Ammon's horn (tissue), 1 donor: ENCODE results near the gene JMJD1C.
A peak's percentile ranks its signal among the peaks of the same experiment; 100 is the strongest.

Experiments used
- DNase-seq: peaks from one replicate; pipeline ENCODE4 v3.0.0-alpha.2; 2016; ENCODE audit warnings: low spot score

JMJD1C gene

GRCh38 chr10:63481815-63482421 lies 16.1 kb upstream of the JMJD1C start:
- no peak for DNase-seq

DNA sequence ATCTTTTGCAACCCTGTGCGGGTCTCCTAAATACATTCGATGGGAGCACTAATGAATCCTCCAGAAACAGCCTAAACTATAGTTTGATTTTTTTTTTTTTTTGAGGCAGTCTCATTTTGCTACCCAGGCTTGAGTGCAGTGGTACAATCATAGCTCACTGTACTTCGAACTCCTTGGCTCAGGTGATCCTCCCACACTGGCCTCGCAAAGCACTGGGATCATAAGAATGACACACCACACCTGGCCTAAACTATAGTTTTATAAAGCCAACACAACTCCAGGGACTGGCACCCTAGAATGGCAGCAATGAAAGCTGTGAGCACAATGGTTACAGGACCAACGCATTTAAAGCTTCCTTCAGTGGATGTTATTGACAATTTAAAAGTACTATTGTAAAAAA lies 14.5 kb upstream of the JMJD1C start:
- no peak for DNase-seq

DNA sequence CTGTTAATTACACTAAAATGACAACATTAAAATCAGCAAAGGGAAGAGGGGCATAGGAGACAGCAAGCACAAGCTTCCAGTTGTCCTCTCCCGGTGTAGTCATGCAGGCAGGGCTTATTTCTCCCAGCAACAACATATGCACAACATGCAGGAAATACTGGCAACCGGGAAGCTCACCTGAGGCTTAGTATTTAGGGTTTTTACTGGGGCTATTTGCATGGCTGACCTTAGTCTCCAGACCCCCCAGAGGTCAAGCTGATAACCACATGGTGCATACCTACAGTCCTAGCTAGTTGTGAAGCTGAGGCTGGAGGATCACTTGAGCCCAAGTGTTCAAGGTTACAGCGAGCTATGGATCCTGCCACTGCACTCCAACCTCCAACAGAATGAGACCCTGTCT lies 12.8 kb upstream of the JMJD1C start:
- no peak for DNase-seq

GRCh38 chr10:63477927-63478326 lies 12.2 kb upstream of the JMJD1C start:
- DNase-seq = no peak

GRCh38 chr10:63474488-63474887 lies 8.7 kb upstream of the JMJD1C start:
- no peak for DNase-seq

DNA sequence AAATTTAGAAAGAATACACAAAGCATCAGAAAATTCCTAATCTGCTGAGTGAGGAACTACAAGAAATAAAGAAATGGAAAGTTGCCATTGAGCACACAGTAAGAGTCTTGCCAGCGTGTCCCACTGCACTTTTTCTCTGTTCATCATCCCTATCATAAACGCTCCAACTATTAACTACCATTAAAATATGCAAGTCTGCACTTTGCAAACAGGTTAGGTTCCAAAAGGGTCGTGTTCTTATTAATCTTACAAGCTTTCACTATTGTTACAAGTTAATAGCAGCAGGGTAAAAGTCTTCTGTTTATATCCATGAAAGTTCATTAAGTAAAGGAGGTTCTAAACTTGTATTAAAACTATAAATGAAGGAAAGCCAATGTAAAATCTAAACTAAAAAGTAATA lies 5.2 kb upstream of the JMJD1C start:
- DNase-seq = no peak

GRCh38 chr10:63468947-63469346 lies 3.2 kb upstream of the JMJD1C start:
- no peak for DNase-seq

GRCh38 chr10:63467841-63468240 lies 2.1 kb upstream of the JMJD1C start:
- DNase-seq = no peak

- peak; percentile 80 for DNase-seq
These were observed 563 bp upstream of the JMJD1C start for GRCh38 chr10:63466144-63466935.

DNA sequence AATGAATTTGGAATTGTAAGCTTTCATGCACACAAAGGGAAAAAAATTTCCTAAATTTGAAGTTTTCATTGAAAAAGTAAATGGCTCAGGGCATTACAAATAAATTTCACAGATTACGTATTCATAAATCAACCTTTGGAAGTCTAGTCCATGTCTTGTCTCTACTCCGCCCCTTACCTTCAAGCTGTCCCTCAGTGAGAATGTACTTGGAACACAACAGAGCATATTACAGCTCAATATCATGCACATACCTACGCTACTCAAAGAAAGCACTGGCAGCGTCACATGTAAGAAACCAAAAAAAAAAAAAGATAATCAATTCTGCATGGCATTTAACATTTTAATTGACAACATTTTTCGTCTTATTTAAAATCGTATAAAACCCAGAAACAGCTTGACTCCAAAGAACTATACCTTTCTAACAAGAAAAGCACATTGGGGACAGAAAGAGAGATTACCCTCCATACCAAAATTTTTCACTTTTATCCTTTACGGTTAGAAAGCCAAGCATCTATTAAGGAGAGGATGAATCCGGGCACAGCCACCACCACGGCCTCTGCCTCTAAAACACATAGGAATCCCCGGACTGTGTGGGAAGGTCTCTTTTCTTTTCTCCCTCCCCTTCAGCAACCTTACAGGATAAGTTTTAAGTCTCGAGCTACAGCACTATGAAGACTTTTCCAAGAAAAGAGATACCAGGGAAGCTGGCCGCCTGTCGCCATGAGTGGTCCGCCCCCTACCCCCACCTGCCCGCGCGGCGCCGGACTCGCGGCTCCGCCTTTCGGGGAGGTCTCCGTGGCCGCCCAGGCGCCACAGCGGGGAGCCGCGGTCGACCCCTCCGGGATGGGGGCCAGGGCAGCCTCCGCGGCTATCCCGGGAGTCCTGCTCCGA lies 1.1 kb downstream of the JMJD1C start:
- DNase-seq = no peak

DNA sequence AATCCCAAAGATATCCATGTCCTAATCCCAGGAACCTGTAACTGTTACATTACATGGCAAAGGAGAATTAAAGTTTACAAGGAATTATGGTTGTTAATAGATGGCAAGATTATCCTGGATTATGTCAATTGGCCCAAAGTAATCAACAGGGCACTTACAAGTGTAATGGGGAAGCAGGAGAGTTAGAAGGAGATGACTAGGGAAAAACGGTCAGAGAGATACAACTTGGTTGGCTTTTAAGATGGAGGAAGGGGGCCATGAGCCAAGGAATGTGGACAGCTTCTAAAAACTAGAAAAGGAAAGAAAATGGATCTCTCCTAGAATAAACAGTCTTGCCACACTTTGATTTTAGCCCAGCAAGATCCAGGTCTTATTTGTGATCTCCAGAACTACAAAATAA lies 3.3 kb downstream of the JMJD1C start:
- DNase-seq = no peak

DNA sequence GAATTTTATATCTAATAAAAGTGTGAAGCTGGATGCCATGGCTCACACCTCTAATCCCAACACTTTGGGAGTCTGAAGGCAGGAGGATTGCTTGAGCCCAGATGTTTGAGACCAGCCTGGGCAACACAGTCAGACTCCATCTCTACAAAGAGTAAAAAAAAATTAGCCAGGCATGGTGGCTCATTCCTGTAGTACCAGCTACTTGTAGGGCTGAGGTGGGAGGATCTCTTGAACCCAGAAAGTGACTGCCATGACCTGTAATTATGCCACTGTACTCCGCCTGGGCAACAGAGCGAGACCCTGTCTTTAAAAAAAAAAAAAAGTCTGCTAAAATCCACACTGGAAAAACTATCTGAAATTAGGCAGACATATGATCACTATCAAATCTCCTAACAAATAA lies 7.6 kb downstream of the JMJD1C start:
- DNase-seq = no peak

GRCh38 chr10:63457594-63457993 lies 8.2 kb downstream of the JMJD1C start:
- no peak for DNase-seq

- DNase-seq = no peak
These were observed 9.2 kb downstream of the JMJD1C start for GRCh38 chr10:63456437-63457210.

DNA sequence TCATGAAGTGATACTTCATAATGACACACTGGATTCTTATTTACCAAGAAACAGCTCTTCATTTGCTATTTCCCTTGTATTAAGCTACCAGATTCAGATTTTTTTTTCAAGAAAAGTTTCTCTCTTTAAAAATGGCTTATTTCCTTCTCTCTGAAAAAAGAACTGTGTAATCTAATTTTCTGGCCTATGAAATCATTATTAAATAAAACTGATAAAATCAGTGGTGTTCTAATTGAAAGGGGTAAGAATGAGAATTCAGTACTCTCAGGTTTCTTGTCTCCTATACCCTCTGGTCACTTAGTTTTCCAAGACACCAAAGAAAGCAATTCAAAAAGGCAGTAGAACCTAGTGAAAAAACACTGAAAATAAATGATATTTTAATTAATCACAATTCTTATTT lies 10.3 kb downstream of the JMJD1C start:
- DNase-seq = no peak

GRCh38 chr10:63454631-63455030 lies 11.1 kb downstream of the JMJD1C start:
- DNase-seq = no peak

DNA sequence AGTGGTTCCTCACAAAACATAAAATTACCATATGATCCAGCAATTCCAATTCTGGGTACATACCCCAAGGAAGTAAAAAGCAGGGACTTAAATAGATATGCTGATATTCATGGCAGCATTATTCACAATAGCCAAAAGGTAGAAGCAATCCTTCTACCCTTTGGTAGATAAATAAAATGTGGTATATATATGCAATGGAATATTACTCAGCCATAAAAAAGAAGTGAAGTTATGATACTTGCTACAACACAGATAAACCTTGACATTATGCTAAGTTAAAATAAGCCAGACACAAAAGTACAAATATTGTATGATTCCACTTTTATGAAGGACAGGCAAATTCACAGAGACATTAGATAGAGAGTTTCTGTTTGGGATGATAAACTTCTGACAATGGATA lies 13.3 kb downstream of the JMJD1C start:
- no peak for DNase-seq

DNA sequence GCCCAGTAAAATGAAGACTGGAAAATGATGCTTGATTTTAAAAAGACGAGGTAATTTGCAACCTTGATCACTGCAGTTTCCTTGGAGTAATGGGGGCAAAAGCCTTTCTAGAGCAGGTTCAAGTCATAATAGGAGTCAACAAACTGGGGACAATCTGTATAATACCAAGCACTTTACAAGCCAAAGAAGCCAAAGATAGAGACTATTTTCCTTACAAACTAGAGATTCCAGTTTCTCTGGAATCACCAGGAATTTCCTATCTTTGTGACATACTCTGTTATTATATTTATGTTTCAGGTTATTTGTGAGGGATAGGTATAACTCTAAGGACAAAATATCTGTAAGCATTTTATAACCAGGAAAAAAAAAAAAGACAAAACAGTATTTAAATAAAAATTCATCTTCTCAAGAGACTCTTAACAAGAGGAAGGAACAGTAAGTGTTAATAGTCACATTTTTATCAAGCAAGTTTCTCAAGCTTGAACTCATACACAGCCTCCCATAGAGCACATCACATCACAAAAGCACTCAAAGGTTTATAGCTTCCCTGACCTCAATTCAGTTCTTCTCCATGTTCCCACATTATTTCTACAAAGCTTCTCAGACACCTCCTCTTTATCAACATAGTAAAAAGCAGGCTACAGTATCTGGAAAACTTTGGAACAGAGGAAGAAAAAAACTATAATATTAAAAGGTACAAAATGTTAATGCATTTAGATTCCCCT lies 18.9 kb downstream of the JMJD1C start:
- no peak for DNase-seq

- DNase-seq = no peak
These were observed 24.4 kb downstream of the JMJD1C start for GRCh38 chr10:63441404-63441803.

GRCh38 chr10:63439607-63440006 lies 26.2 kb downstream of the JMJD1C start:
- no peak for DNase-seq
